GM12865 (cell line): Measurements from ENCODE around the gene PPP1R14C.
A peak's percentile ranks its signal among the peaks of the same experiment; 100 is the strongest.

Experiments
- DNase-seq: peaks from one replicate; pipeline ENCODE4 v3.0.0; 2010; ENCODE audit warnings: low read depth
- H3K4me3 ChIP-seq: 2 replicates; pipeline ENCODE4 v1.5.1; 2011; ENCODE audit warnings: mild to moderate bottlenecking, low read depth, low read length, control low read depth
- CTCF ChIP-seq: IDR thresholded peaks from 2 replicates; pipeline ENCODE4 v1.5.1; 2011; ENCODE audit warnings: low read length, control low read depth, low read depth, inconsistent platforms; ENCODE audit not compliant: insufficient read depth; ENCODE audit errors: missing control alignments

Gene PPP1R14C

GRCh38 chr6:150258381-150258780, 115.5 kb downstream of the PPP1R14C start:
- no peak for TF ChIP-seq CTCF
- H3K4me3 ChIP-seq = no peak overlapping the region
- DNase-seq = no peak

GRCh38 chr6:150260931-150261330, 118.1 kb downstream of the PPP1R14C start:
- TF ChIP-seq CTCF = no peak
- H3K4me3 ChIP-seq = no peak overlapping the region

GRCh38 chr6:150261997-150262697, 119.3 kb downstream of the PPP1R14C start:
- TF ChIP-seq CTCF = no peak
- no peak overlapping the region for H3K4me3 ChIP-seq
- no peak for DNase-seq

More at GRCh38 chr6:150260931-150261330, 118.1 kb downstream of the PPP1R14C start:
- DNase-seq = no peak

- H3K4me3 ChIP-seq = no peak overlapping the region
- peak; percentile 33 for DNase-seq
- TF ChIP-seq CTCF = no peak
Measured at GRCh38 chr6:150263765-150264404, 121.0 kb downstream of the PPP1R14C start.

- H3K4me3 ChIP-seq = no peak overlapping the region
- no peak for TF ChIP-seq CTCF
- no peak for DNase-seq
Measured at GRCh38 chr6:150266309-150266708, 123.5 kb downstream of the PPP1R14C start.

- no peak for TF ChIP-seq CTCF
- H3K4me3 ChIP-seq = no peak overlapping the region
- DNase-seq = no peak
Measured at GRCh38 chr6:150266963-150267685, 124.3 kb downstream of the PPP1R14C start.
